Stimulated activated CD4-positive, alpha-beta T cell treated with anti-CD3 and anti-CD28 coated beads, Interleukin-15, amount 100 ng/mL, for 48 hours (primary cell): ENCODE data around the gene RXFP1.
A peak's percentile ranks its signal among the peaks of the same experiment; 100 is the strongest.

Source experiments
- DNase-seq, 2 donors: peaks; one replicate each; pipeline ENCODE4 v3.0.0-alpha.2; 2020; ENCODE audit warnings: low read depth in 2 of 2

Gene RXFP1

DNA sequence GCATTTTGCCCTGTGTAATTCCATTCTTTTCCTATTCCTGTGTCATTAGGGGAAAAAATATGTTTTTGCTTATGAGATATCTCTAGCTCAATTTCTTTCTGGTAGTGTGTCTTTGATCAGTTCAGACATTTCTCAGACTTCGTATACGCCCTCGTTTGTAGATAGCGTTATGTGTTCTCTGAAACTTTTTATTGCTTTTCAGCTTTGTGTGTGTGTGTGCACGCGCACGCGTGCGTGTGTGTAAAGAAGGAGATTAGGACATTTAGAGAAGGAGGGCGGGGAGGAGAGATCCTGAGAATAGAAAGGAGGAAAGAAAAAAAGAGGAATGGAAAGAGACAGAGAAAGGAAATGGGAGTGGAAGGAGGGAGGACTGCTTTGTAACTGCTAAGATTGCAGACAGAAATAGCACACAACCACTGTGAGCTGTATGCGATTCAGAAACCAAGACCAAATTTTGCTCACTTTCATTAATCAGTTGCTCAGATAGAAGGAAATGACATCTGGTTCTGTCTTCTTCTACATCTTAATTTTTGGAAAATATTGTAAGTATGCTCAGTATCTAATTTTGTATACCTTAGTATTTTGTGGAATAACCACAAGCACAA lies at the start of gene RXFP1:
Gene RXFP1 (plus strand): TSS at position 399 of the 605 bp plus-strand sequence. CDS start 95 bp downstream, at position 494.
- DNase-seq, result no peak

DNA sequence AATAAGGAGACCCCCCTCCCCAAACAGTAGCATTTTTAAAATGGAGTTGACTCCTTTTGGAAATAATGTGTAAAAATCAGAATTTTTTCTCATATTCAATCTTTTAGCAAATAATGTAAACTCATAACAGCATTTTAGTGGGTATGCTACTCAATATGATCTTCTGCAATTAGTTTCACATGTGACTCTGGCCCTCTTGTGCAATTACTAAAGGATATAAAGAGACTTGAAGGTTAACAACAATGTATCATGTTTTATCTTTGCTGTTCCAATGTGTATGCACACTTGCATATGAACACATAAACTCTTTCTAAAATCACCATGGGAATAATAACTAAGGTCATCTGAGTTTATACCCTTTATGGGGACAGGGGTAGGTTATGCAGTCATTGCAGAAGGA lies 39.9 kb upstream of the RXFP1 start:
- no peak for DNase-seq

DNA sequence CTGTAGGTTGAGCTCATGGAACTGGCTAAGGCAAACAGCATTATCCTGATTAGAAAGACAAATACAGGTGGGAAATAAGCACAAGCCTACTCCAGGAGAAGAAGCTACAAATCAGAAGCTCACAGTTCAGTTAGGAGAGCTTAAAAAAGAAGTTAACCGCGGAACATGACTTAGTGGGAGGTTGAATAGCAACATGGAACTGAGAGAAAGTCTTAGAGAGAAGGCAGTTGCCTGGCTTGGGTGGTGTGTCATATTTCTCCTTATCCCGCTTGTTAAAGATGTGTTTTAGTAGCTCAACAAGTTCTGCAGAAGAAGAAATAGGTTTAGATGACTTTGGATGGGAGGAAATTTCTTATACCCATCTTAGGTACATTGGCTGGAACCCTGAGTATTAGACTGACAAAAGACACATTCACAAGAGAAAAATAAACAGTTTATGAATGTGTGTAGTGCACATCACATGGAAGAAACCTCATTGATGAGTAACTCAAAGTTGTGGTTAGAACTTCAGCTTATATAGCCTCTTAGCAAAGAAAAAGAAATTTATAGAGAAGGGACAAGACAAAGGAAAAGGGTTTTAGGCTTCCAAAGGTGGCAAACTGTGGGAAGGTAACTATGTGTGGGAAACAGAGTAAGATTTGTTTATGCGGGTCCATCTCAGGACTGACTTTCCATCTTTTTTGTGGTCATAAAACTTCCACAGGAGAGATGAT lies 37.4 kb upstream of the RXFP1 start:
- no peak for DNase-seq

DNA sequence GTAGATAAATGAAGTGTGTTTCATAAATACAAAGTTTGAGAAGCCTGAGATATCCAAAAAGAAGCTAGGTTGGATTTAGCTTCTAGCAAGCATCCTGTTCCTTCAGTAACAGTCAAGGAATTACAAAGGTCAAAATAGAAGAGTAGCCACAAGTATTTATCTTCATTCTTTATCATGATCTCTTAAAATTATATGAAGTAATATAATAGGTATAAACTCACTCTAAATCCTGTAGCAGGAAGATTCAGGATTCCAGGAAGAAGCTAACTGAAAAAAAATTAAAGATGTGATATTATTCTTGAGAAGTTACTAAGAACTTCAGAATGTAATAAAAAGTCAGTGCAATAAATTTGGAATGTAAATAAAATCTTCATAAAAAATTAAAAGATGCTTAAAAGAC lies 31.1 kb upstream of the RXFP1 start:
- DNase-seq, result no peak

DNA sequence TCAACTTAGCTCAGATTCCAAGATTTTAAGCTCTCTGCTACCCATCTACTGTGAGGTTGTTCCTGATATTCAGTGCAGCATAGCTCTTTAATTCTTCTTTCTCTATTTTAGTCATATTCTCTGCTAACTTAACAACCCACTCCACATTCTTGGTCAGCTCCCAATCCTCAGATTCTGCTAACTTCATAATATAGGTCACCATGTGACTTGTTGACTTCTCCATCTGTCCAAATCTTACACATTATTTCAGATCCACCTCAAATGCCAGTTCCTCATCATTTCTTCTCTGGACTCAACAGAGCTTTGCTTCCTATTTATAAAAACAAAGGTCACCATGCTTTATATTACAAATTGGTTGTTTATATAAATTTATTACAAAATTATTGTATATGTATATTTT lies 29.3 kb upstream of the RXFP1 start:
- no peak for DNase-seq

DNA sequence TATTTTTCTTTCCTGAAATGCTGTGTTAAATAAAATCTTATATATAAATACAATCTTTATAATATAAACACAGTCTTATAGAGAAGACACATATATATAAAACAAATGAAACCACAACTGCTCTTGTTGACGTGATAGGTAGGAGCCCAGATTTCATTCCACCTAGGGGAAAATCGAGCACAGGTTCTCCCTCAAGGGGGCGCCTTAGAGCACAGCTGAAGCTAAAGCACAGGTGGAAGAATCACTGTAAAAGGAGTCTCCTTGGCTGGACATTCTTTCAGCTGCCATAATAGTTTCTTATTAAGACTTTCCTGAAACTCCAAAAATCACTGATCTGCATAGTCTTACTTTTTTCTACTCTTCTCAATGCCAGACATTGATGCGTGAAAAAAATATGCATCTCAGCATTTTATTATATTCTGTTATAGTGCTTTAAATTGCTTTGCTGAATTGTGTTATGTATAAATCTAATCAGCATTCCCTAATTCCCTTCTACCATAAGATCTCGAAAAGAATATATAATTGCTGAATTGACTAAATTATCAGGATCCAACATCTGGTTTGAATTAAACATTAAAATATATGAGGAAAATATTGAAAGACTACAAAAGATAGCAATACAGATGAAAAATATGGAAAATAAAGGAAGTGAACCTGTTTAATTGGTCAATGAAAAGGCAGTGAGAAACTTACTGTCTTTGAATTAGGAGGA lies 25.5 kb upstream of the RXFP1 start:
- peak; percentile 2 to 23 for DNase-seq

DNA sequence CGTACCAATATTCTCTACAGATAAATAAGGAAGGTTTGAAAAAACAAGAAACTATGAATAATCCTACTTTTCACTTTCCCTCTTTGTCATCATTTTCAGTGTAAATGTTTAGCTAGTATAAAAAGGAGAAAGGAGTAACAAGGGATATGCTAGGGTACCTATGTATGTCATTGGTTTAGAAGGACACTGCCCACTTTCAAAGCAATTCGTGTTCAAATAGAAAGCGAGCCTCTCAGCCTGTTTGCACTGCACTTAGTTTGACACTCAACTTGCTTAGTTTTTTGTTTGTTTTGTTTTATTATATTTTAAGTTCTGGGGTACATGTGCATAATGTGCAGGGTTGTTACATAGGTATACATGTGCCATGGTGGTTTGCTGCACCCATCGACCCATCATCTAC lies 21.6 kb upstream of the RXFP1 start:
- no peak for DNase-seq

DNA sequence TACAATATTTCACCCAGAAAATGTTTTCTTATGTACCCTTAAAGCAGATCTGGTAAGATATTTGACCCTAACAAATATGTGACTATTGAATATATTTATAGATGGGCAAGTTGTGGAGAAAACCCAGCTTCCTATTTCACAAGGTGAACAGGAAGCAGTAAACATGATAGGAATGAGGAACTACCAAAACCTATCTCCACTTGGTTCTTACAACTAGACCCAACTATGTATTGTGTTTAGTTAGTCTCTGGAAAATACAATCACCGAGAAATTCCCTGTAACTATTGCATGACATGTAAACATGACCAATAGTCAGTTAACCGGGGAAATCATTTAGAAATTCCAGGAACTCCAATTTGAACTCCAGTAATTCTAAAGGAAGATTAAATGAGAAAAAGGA lies 8.4 kb upstream of the RXFP1 start:
- no peak for DNase-seq

DNA sequence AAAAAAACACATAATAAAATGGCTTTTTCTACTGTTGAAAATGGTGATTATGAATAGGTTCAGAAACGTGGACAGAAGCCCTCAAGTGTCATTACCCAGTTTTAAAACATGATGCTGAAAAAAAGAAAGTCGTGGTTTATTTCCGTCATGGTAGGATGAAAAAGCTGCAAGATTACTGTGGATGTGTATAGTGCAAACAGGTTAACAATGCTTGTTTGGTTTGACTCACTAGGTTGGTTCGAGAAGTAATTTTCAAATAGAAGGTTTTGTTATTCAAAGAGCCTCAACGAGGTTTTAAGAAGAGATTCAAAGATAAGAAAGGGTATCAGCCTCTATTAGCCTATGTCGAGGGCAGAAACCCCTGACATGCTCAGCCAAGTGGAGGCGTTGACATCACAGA lies 2.5 kb upstream of the RXFP1 start:
- no peak for DNase-seq

DNA sequence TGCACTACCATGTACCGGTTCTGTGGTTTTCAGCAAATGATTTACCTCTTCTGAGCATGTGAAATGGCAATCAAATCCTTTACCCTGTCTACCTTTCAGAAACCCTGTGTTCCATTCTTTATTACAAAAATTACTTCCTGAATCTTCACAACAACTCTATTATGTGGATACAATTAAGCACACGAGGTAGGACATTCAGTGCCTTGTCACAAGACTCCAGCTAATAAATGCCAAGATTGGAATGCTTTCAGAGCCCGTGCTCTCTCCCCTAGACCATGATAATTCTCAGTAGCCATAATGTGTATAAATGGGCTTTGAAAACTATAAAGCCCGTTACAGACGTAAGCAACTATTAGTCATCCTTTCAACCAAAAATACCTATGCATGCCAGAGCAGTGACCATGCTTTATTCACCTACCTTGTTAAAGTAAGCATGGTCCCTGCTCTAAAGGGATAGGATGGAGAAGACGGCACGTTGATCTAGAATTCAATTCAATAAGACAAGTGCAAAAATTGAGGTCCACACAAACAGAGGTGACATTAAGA lies 2.4 kb downstream of the RXFP1 start:
- no peak for DNase-seq

DNA sequence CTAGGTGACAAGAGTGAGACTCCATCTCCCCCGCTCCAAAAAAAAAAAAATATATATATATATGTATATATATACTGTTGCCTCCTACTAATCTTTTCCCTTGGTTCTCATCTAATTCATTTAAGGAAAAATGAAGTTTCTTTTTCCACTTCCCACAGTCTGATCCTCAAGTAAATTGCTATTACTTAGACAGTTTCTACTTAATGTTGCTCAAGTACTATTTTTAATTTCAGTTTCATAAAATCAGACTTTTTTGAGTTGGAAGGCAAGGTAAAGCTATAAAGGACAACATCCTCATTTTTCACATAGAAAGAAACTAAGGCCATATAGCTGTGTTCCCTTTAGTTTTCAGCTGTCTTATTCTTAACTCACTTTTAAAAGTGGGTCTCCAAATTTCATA lies 5.8 kb downstream of the RXFP1 start:
- DNase-seq, result no peak

DNA sequence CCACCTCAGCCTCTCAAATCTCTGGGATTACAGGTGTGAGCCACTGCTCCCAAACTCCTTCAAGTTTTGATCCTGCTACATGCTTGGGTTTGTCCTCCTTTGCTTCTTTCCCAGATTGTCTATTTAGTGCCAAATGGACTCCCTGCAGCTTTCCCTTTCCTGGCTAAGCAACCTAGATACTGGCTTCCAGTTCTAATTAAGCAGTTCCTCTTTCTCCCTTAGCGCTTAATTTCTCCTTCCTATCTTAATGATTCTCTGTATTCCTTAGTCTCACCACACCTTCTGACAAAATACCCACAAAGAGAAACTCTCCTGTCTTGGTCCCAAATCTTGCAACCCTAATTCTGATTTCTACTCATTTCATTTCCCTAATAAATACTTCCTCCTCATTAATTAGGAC lies 7.8 kb downstream of the RXFP1 start:
- no peak for DNase-seq

DNA sequence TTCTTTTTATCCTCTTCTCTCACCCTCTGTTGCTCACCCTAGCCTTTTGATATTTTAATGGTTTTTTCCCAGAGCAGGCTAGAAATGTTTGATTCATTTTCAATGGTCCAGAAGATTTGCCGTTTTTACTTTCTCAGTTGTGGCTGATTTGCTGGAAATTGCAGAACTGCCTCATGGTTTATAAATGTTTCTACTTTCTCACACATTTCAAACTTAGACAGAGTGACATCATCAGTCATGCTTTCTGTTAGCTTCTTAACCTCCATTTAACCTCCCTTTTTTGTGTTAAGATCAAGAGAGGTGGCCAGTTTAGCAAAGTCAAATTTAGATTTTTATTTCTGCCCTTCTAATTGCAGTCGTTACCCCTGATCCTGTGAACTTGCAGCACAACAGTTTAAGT lies 8.7 kb downstream of the RXFP1 start:
- DNase-seq, result no peak

DNA sequence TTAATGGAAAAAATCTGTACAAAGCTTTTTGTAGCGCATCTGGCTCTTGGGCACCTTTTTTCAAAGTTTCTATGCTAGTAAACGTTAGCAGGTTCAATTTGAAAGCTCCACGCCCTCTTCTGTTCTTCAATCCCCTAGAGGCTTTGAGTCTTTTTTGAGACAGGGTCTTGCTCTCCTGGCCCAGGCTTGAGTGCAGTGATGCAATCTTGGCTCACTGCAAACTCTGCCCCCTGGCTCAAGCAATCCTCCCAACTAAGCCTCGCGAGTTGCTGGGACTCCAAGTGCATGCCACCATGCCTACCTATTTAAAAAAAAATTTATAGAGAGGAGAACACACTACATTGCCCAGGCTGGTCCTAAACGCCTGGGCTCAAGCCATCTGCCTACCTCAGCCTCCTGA lies 9.2 kb downstream of the RXFP1 start:
- no peak for DNase-seq

DNA sequence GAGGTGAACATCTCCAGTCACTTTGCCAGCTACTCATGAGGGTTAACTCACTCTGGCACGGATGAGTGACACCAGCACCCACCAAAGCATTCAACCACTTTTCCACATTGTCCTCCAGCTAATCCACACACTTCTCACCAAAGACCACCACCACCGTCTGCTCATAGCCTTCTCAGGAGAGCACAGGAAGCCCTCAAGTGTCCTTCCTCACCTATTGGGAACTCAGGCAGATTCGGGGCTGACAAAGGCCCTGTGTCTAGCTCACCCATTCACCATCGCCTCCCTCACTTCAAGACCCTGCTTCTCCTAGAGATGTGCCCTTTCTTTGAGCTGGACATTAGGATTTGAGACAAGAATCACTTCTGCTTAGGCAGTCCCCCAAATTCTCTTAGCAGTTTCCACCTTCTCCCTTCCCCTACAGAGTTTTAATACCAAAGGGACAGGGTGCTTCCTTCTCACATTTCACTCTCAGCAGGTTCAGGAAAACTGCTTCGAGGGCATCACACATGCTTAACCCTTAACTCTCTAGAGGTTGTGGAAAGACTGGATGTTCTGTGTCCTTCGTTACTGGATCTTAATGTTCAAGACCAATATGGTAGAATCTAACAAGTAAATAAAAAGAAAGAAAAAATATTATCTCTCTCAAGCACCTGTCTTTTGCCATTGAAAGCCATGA lies 11.0 kb downstream of the RXFP1 start:
- no peak for DNase-seq

DNA sequence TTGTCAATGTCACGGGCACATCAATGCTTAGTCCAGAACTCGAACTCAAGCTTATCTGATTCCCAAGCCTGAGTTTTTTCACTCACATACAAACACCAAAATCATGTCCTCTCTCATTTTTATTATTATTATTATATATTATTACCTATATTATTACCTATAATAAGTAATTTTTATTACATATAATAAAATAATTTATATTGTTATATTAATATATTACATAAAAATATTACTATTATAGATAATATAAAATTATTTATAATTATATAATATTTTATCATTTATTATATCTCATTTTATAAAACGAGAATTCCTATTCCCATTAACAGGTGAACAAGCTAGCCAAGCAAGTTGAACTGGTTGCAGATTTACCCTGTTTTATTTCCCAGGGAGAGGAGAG lies 13.0 kb downstream of the RXFP1 start:
- no peak for DNase-seq

DNA sequence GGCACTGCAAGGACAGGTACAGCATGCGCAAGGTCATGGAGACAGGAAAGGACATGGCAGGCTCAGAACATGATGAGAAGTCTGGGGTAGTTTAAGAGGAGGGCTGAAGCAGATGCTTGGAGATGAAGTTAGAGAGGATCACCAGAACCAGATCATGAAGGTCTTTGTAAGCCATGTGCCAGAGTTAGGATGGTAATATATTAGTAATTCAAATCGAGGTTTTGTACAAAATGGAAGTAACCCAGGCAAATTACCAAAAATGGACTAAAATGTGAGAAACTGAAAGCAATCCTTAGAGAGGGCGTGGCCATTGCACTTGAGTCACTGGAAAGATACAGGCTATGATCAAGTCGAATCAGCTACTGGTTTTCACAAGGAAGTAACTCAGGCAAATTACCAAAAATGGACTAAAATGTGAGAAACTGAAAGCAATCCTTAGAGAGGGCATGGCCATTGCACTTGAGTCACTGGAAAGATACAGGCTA lies 13.5 kb downstream of the RXFP1 start:
- DNase-seq, result peak; percentile 1 to 7

DNA sequence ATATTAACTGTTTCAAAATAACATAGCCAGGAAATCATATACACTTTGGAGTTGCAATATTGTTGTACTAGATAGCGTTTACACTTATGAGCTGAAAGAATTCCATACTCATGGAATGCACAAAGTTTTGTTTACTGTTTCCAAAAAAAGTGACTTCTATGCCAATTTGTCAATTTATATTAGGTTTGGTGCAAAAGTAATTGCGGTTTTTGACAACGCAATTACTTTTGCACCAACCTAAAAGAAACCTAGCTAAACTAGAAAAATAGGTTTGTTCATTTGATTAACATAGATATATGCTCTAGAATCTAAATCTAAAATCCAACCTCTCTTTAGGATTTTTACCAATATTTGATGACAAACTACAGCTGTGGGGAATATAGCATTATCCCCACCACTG lies 15.2 kb downstream of the RXFP1 start:
- DNase-seq, result no peak

DNA sequence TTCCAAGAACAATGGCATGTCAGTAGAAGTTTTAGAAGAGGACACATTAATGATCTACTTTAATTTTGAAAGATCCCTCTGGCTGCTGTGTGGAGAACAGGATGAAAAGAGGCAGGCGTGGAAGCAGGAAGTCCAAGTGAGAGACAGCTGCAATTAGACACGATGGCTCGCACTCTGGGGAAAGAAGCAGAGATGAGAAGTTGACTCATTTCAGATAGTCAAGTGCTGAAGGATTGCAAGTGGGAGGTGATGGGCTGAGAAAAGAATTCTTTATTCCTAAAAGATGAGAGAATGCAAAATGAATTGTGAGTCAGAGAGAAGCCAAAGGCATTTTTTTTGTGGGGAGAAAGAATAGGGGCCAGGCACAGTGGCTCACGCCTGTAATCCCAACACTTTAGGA lies 16.5 kb downstream of the RXFP1 start:
- no peak for DNase-seq

DNA sequence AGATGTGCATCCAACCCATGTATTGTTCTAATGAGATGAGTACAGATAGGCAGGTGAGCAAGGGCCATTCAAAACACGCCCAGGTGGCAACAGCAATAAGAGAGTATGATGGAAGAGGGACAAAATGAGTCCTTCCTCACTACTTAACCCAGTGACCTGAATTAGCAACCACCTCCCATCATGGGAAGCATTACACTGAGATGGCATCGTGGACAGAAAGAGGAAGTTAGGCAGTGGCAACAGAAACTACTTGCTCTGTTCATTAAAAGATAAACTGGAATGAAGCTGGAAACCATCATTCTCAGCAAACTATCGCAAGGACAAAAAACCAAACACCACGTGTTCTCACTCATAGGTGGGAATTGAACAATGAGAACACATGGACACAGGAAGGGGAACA lies 17.2 kb downstream of the RXFP1 start:
- no peak for DNase-seq

DNA sequence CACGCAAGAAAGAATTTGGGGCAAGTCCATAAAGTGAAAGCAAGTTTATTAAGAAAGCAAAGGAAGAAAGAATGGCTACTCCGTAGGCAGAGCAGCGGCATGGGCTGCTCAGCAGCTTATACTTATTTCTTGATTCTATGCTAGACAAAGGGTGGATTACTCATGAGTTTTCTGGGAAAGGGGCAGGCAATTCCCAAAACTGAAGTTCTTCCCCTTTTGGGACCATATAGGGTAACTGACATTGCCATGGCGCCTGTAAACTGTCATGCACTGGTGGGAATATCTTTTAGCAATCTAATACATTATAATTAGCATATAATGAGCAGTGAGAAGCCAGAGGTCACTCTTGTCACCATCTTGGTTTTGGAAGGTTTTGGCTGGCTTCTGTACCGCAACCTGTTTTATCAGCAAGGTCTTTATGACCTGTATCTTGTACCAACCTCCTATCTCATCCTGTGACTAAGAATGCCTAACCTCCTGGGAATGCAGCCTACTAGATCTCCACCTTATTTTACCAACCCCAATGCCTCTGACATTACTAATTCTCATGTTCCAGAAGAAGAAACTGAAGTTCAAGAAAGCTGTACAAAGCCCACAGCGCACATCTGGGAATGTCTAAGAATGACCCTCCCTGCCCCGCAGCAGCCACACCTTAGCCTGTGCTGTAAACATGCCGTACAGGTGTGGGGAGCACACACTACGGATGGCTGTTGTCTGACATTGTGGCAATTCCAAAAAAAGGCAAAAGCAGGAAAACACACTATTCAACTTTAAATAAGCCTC lies 18.6 kb downstream of the RXFP1 start:
- DNase-seq, result no peak
